HG03039 (cell line): Measurements from ENCODE around the gene GNAO1.
"Not testable (repeated sequence)": the region's sequence is repeated elsewhere in the genome, so short reads cannot be mapped to it uniquely, and the experiment has no call there.

Experiments
- ATAC-seq: cut with Tn5 transposase; IDR thresholded peaks from one replicate; pipeline ENCODE4 v1.9.1; 2021; ENCODE audit warnings: mild to moderate bottlenecking, moderate library complexity; ENCODE audit not compliant: unreplicated experiment

GNAO1 gene

GRCh38 chr16:56379044-56379443 is 187.8 kb downstream of the GNAO1 start:
- ATAC-seq = not testable (repeated sequence)

DNA sequence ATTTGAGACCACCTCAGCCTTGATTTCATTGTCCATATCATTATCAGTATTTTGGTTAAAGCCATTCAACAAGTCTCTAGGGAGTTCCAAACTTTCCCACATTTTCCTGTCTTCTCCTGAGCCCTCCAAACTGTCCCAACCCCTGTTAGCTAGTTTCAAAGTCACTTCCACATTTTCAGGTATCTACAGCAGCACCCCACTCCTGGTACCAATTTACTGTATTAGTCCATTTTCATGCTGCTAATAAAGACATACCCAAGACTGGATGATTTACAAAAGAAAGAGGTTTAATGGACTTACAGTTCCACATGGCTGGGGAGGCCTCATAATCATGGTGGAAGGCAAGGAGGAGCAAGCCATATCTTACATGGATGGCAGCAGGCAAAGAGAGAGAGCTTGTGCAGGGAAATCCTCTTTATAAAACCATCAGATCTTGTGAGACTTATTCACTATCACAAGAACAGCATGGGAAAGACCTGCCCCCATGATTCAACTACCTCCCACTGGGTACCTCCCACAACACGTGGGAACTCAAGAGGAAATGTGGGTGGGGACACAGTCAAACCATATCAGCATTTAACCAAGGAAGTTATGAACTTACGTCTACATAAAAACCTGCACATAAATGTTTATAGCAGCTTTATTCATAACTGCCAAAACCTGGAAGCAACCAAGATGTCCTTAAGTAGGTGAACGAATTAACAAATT is 189.6 kb downstream of the GNAO1 start:
- ATAC-seq = not testable (repeated sequence)

GRCh38 chr16:56382459-56382858 is 191.2 kb downstream of the GNAO1 start:
- no peak for ATAC-seq

GRCh38 chr16:56382901-56383355 is 191.6 kb downstream of the GNAO1 start:
- ATAC-seq = no peak

GRCh38 chr16:56384074-56384721 is 192.9 kb downstream of the GNAO1 start:
- ATAC-seq = no peak

DNA sequence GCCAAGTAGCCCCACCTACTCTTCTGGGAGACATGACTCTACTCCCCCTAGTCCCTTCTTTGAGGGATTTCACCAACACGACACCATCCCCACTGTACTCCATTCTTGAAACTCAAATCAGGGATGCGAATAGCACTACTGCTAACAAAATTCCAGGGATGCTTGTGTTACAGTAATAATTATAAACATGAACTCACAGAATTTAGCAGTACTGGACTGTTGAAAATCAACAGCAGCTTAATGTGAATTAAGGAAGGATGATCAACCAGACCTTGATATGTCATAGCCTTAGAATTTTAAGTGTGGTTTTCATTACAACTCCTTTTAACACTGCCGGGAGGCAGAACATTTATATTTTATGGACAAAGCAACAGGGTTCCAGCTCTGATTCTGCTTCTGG is 196.1 kb downstream of the GNAO1 start:
- no peak for ATAC-seq

DNA sequence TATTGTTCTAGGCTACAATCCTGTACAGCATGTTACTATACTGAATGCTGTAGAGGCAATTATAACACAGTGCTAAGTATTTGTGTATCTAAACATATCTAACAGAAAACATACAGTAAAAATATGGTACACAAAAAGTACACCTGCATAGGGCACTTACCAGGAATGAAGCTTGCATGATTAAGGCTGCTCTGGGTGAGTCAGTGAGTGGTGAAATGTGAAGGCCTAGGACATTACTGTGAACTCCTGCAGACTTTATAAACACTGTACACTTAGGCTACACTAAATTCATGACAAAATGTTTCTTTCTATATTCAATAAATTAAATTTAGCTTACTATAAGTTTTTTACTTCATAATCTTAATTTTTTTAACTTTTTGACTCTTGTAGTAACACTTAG is 196.9 kb downstream of the GNAO1 start:
- ATAC-seq = no peak

DNA sequence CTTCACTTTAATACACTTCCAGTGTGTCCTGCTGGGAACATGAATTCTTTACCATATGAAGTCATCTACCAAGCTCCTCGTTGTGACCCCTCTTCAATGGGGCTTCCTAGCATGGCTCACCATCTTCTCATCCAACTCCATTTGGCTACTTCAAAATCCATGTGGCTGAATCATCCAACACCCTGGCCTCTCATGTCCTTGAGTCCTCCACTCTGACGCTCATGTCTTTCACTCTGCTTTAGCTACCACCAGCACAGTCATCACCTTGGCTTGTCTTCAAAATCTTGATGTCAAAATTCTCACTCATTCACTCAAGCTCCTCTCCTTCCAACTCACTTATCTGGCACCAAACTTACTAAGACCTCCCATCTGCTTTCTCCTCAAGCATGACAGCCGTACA is 198.3 kb downstream of the GNAO1 start:
- no peak for ATAC-seq

DNA sequence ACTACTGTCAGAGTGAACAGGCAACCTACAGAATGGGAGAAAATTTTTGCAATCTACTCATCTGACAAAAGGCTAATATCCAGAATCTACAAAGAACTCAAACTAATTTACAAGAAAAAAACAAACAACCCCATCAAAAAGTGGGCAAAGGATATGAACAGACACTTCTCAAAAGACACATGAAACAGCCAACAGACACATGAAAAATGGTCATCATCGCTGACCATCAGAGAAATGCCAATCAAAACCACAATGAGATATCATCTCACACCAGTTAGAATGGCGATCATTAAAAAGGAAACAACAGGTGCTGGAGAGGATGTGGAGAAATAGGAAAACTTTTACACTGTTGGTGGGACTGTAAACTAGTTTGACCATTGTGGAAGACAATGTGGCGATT is 205.4 kb downstream of the GNAO1 start:
- ATAC-seq = not testable (repeated sequence)

DNA sequence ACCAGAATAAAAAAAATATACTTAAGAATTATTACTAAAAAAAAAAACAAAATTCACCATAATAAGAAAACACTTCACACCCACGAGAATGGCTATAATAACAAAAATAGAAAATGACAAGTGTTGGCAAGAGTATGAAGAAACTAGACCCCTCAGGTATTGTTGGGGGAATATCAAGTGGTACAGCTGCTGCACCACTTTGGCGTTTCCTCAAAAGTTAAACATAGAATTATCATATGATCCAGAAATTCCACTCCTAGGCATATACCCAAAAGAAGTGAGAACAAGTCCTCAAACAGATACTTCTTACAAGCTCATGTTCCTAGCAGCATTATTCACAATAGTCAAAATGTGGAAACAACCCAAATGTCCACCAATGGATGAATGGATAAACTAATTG is 207.8 kb downstream of the GNAO1 start:
- ATAC-seq = no peak

DNA sequence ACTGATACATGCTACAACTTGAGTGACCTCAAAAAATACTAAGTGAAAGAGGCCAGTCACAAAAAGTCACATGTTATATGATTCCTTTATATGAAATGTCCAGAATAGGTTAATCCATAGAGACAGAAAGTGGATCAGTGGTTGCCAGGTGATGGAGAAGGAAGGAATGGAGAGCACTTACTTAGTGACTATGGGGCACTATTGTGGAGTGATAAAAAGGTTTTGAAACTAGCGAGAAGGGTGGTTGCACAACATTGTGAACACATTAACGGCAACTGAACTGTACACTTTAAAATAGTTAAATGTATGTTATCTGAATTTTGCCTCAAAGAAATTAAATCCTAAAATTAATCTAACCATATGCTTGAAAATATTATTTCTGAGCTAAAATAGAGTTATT is 208.2 kb downstream of the GNAO1 start:
- no peak for ATAC-seq

DNA sequence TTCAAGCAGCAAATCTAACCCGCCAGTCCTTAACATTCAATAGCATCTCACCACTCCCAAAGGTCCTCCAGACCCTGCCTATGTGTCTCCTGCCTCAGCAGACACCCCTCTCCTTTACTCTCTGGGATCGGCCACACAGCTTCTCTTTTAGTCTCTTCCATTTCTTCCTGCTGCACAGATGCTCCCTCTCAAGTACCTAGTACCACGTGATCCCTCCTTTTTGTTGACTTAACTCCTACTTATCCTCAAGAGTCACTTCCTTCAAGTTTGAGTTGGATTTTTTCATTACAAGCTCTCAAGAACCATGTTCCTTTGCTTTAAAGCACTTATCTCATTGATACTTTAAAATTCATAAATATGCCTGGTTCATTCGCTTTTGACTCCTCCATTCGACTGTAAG is 209.2 kb downstream of the GNAO1 start:
- ATAC-seq = no peak

- no peak for ATAC-seq
Observed at GRCh38 chr16:56401482-56401881, 210.2 kb downstream of the GNAO1 start.

- no peak for ATAC-seq
Observed at GRCh38 chr16:56405977-56406672, 214.8 kb downstream of the GNAO1 start.
